Stimulated activated CD4-positive, alpha-beta T cell treated with anti-CD3 and anti-CD28 coated beads, Interleukin-12 subunit alpha, Interleukin-12 subunit beta, amount 100 ng/mL, for 48 hours (primary cell): ENCODE data around the gene ZNRF2.
A peak's percentile ranks its signal among the peaks of the same experiment; 100 is the strongest.

ENCODE experiments used
- DNase-seq, 3 donors: peaks; one replicate each; pipeline ENCODE4 v3.0.0-alpha.2; 2020; ENCODE audit warnings: low read depth in 2 of 3, low spot score in 1 of 3

The ZNRF2 gene

DNA sequence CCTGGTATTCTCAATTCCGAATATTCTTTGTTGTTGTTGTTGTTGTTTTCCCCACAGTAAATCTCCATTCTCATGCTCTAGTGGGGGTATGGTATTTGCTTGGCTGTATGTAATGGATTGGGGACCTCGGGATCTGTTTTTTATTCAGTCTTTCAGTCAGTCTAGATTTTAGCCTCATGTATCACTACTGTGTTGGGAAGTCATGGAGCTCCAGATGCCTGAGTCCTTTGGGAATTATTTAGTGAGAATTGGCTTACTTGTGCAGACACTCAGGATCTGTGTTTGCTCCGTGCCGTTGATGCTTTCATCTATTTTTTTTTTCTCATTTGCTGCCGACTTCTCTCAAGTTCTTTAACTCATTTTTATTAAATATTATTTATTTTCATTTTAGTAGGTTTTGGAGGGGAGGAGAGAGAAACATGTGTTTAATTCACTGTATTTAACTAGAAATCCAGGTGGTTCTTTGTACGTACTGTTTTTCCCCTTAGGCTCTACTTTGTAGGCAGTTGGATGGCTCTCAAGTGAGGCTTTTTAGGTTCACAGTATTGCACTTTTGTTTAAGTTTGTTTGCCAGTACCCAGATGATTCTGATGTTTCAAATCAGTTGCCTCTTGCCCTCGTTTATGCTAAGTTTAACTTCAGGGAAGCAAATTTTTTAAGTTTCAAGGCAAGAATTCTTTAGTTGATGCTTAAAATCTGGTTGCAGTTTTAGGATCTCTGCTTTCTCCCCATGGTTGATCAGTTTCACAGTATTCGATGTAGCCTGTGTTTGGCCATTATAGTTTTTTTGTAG is 36.9 kb downstream of the ZNRF2 start:
- no peak for DNase-seq

DNA sequence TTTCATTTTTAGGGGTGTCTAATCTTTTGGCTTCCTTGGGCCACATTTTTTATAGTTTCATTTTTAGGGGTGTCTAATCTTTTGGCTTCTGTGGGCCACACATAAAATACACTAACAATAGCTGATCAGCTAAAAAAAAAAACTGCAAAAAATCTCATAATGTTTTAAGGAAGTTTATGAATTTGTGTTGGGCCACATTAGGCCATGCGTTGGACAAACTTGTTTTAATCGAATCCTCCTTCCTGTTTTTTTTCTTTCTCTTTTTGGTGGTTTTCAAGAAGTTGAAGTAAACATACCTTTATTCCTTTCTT is 37.4 kb downstream of the ZNRF2 start:
- no peak for DNase-seq

DNA sequence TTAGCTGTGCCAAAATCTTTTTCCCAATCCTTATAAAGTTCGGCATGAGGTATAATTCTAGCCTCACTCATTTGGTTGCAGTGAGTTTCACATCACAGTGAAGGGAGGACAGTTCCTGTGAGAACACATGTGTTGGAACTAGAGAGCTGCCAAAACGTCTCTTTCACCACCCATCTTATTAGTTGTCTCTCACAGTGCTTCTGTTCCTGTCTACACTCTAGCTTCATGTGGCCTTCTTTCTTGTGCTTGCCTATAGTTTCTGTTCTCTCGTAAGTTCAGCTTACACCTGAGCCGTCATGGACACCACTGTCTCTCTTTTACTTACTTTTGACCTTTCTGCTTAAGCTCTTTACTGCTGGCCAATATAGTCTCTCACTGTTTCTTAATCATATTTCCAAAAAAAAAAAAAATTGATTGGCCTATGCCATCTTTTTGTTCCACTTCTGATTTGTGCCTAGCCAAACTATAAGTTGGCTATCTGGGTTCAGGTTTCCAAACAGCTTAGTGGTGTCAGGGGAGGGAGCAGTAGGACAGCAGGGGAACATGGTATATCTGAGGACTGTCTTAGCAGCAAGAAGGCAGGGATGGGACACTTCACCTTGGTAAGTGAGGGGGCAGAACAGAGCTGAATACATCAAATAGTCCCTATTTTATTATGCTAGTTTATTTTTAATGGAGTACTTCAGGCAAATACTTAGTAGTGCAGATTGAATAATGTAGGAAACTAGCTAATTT is 38.0 kb downstream of the ZNRF2 start:
- no peak for DNase-seq

DNA sequence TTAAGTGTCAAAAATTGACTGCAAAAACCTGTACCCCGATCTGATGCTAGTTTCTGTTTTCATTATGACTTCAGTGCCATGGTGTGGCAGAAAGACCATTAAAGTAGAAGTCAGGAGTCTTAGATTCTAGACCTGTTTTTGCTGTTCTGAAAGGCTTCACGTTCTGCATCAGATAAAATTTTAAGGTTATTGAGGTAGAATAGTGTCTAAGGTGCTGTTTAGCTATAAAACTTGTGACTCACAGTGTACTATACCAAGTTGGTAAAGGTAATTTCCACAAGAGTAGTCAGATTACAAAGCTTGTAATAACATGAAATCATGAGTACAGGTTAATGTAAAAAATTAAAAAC is 38.6 kb downstream of the ZNRF2 start:
- DNase-seq, result no peak

DNA sequence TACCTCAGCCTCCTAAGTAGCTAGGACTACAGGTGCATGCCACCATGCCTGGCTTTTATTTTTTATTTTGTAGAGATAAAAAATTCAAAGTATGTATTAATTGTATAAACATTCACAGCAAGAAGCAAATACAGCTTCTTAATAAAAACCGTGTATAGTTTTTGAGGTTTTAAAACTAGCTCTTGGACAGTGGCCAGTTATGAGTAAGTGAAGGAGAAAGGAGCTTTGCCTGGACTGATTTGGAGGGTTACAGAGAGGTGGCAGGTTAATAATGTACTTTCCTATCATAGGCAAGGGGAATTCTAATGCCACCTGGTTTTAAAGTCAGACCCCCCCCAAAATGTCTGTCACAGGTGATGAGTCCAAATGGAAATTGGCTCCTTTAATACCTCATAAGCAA is 43.4 kb downstream of the ZNRF2 start:
- DNase-seq, result no peak

DNA sequence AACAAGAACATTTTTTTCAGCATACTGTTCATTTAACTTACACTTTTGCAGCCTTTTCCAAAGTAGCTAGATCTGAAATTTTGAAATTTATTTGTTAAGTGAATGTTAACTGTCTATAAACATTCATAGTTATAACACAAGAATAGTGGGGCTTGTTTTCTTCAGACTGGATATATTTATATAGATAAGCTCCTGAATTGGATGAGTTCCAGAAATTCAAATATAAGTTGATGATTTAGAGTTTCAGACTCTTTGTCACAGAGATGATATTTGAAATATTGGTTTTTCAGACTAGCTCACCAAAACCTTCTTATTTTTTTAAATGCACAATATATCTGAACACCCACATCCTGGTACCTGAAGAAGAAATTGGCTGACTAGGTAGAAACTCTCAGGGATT is 44.0 kb downstream of the ZNRF2 start:
- DNase-seq, result no peak

- DNase-seq, result no peak
Observed at GRCh38 chr7:30329716-30330115, 45.3 kb downstream of the ZNRF2 start.

- no peak for DNase-seq
Observed at GRCh38 chr7:30330134-30331111, 46.0 kb downstream of the ZNRF2 start.

GRCh38 chr7:30331338-30331737 is 46.9 kb downstream of the ZNRF2 start:
- DNase-seq, result no peak

DNA sequence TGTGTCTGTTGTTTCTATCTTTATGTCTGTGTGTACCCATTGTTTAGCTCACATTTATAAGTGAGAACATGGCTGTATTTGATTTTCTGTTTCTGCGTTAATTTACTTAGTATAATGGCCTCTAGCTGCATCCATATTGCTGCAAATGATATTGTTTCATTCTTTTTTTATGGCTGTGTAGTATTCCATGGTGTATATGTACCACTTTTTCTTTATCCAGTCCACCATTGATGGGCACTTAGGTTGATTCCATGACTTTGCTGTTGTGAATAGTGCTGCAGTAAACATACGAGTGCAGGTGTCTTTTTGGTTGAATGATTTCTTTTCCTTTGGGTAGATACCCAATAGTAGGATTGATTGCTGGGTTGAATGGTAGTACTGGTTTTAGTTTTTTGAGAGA is 48.2 kb downstream of the ZNRF2 start:
- DNase-seq, result no peak

GRCh38 chr7:30335763-30336487 is 51.5 kb downstream of the ZNRF2 start:
- no peak for DNase-seq

- DNase-seq, result no peak
Observed at GRCh38 chr7:30344513-30344912, 60.1 kb downstream of the ZNRF2 start.

- DNase-seq, result no peak
Observed at GRCh38 chr7:30347226-30348082, 63.1 kb downstream of the ZNRF2 start.

DNA sequence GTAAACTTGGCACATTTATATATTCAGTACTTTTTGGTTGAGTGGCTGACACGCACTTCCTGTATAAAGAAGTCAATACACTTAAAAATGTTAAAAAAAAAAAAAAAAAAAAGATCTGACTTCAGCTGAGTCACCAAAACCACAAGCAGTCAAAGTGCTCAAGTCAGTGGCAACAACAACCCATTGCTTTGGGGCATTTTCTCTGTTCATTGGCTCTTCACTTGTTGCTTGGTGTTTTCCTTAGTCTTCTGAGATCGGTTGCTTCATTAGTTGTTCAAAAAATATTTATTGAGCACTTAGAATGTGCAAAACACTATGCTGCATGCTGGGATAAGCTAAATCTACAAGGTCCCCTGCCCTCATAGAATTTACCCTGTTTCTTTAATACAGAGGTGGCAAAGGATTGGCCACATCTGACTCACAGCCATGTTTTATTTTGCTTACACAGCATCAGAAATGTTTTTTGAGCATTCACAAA is 63.7 kb downstream of the ZNRF2 start:
- DNase-seq, result peak; percentile 11 to 47 (median 11)

DNA sequence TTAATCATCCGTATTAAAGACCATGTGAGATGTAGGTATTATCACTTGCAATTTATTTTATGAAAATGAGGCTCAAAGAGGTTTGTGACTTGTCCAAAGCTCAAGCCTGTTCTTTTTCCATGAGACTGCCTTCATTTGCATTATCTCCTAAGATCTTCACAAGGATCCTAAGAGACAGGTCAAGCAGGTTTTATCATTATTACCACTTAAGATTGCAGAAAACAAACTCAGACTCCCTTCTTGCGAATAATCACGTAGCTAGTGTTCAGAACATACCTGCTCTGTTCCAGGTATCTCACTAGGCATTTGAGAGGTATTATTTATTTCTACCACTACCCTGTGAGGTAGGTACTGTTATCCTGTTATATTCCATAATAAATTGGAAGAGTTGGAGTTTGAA is 64.8 kb downstream of the ZNRF2 start:
- no peak for DNase-seq

- no peak for DNase-seq
Observed at GRCh38 chr7:30349816-30350215, 65.4 kb downstream of the ZNRF2 start.

GRCh38 chr7:30351286-30351685 is 66.9 kb downstream of the ZNRF2 start:
- DNase-seq, result no peak

DNA sequence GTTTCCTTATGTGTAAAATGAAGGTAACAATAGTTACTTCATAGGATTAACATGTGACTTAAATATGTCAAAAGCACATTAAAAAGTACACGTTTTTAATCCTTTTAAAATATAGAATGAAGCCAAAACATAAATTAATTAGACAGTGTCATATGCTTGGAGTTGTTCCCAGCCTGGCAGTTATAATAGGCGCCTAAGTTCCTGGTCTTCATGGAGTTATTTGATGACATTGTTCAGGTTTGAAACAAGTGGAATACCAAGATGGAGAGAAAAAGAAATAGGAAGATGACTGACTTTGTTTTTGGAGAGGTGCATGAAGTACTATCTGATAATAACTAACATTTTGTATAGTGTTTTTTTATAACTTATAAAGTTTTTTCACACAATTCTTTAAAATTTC is 67.3 kb downstream of the ZNRF2 start:
- no peak for DNase-seq

DNA sequence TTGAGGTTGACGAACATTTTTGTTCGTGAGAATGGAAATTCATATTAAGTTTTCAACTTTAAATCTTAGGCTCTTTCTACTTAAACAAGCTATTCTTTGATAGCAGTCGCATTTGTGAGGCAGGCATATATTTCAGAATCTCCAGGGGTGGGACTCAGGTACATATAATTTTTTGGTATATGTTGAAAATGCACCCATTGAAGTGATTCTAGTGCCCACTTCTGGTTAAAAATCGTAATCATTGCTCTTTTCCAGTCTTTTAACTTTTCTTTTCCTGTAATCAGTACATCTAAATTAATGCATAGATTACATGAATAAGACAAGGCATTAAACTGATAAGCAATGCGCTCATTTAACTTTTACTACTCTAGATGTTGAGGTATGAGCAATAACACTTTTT is 67.8 kb downstream of the ZNRF2 start:
- DNase-seq, result no peak

DNA sequence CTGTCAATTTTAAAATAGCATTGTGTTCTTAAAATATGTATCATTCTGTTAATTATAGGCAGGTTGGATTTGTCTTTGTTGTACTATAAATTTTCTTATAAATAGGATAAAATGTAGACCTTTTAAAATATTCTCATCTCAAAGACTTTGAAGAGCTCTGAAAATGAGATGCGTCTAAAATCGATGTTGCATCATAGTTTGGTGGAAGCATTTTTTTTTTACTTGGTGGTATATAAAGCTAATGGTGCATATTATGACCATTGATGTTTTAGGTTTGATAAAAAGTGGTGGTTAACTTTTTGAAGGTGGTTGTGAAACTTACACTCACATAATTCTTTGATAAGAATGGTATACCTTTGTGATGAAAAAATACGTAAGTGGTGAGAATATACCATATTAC is 69.1 kb downstream of the ZNRF2 start:
- DNase-seq, result no peak
